Measurements from ENCODE around the gene MACROH2A2.

Gene MACROH2A2

GRCh38 chr10:70160798-70161197 lies 108.2 kb downstream of the MACROH2A2 start:
- DNase-seq (ENCODE audit: low read depth), result no peak

Measured in activated gamma-delta T cell treated with anti-CD3 and anti-CD28 coated beads, Interleukin-2, amount 50 U/mL, for 16 hours (primary cell).